Activated gamma-delta T cell treated with Interleukin-2 at 50 U/mL for 16 hours (primary cell): ENCODE data around the gene BRSK1.
"Not testable (repeated sequence)": the region's sequence is repeated elsewhere in the genome, so short reads cannot be mapped to it uniquely, and the experiment has no call there.

Experiments
- DNase-seq: peaks from one replicate; pipeline ENCODE4 v3.0.0-alpha.2; 2020

Gene BRSK1

GRCh38 chr19:55305491-55305890 is 21.7 kb downstream of the BRSK1 start:
- peak; percentile 27 for DNase-seq

- no peak for DNase-seq
Observed at GRCh38 chr19:55305983-55306562, 22.3 kb downstream of the BRSK1 start.

GRCh38 chr19:55306712-55307111 is 22.9 kb downstream of the BRSK1 start:
- no peak for DNase-seq

GRCh38 chr19:55308281-55308680 is 24.5 kb downstream of the BRSK1 start:
- no peak for DNase-seq

GRCh38 chr19:55309448-55309847 is 25.7 kb downstream of the BRSK1 start:
- no peak for DNase-seq

GRCh38 chr19:55310498-55310897 is 26.7 kb downstream of the BRSK1 start:
- no peak for DNase-seq

GRCh38 chr19:55311397-55311796 is 27.6 kb downstream of the BRSK1 start:
- no peak for DNase-seq

- no peak for DNase-seq
Observed at GRCh38 chr19:55311797-55312196, 28.0 kb downstream of the BRSK1 start.

GRCh38 chr19:55312621-55313512 is 29.1 kb downstream of the BRSK1 start:
- DNase-seq: no peak

- DNase-seq: no peak
Observed at GRCh38 chr19:55314396-55314795, 30.6 kb downstream of the BRSK1 start.

- no peak for DNase-seq
Observed at GRCh38 chr19:55315956-55316525, 32.2 kb downstream of the BRSK1 start.

GRCh38 chr19:55316646-55317045 is 32.8 kb downstream of the BRSK1 start:
- no peak for DNase-seq

GRCh38 chr19:55319785-55320184 is 36.0 kb downstream of the BRSK1 start:
- no peak for DNase-seq

- no peak for DNase-seq
Observed at GRCh38 chr19:55320844-55321419, 37.1 kb downstream of the BRSK1 start.

GRCh38 chr19:55321466-55322137 is 37.8 kb downstream of the BRSK1 start:
- no peak for DNase-seq

GRCh38 chr19:55322204-55322885 is 38.5 kb downstream of the BRSK1 start:
- DNase-seq: no peak

- DNase-seq: no peak
Observed at GRCh38 chr19:55324662-55325061, 40.9 kb downstream of the BRSK1 start.

- no peak for DNase-seq
Observed at GRCh38 chr19:55325172-55325571, 41.4 kb downstream of the BRSK1 start, which contains the start of gene TMEM150B. TMEM150B (minus strand) TSS chr19:55325341; CDS start chr19:55321036, 4,305 bp downstream.

GRCh38 chr19:55328774-55329318 is 45.0 kb downstream of the BRSK1 start:
- DNase-seq: not testable (repeated sequence)

GRCh38 chr19:55329791-55330190 is 46.0 kb downstream of the BRSK1 start:
- DNase-seq: not testable (repeated sequence)

GRCh38 chr19:55333870-55334269 is 50.1 kb downstream of the BRSK1 start:
- DNase-seq: no peak

GRCh38 chr19:55336101-55336500 is 52.3 kb downstream of the BRSK1 start:
- no peak for DNase-seq
